Brain pericyte (primary cell): ENCODE results near the gene GTF2IRD1.
"Not testable (repeated sequence)": the region's sequence is repeated elsewhere in the genome, so short reads cannot be mapped to it uniquely, and the experiment has no call there.

Experiments used
- DNase-seq: peaks from one replicate; pipeline ENCODE4 v3.0.0-alpha.2; 2012; ENCODE audit warnings: low read depth, low spot score

Gene GTF2IRD1

GRCh38 chr7:74466196-74466813, 12.6 kb downstream of the GTF2IRD1 start:
- no peak for DNase-seq

- no peak for DNase-seq
Measured at GRCh38 chr7:74467876-74468275, 14.2 kb downstream of the GTF2IRD1 start.

- no peak for DNase-seq
Measured at GRCh38 chr7:74470504-74470903, 16.8 kb downstream of the GTF2IRD1 start.

GRCh38 chr7:74473116-74473515, 19.4 kb downstream of the GTF2IRD1 start:
- no peak for DNase-seq

GRCh38 chr7:74474271-74474865, 20.7 kb downstream of the GTF2IRD1 start:
- DNase-seq, result no peak

- no peak for DNase-seq
Measured at GRCh38 chr7:74475243-74475986, 21.7 kb downstream of the GTF2IRD1 start.

- DNase-seq, result no peak
Measured at GRCh38 chr7:74475987-74476350, 22.3 kb downstream of the GTF2IRD1 start.

- DNase-seq, result no peak
Measured at GRCh38 chr7:74476626-74477025, 22.9 kb downstream of the GTF2IRD1 start.

- no peak for DNase-seq
Measured at GRCh38 chr7:74478671-74479065, 25.0 kb downstream of the GTF2IRD1 start.

- DNase-seq, result no peak
Measured at GRCh38 chr7:74479066-74479781, 25.5 kb downstream of the GTF2IRD1 start.

- DNase-seq, result peak; percentile 64
Measured at GRCh38 chr7:74479961-74480829, 26.5 kb downstream of the GTF2IRD1 start.

GRCh38 chr7:74480861-74481417, 27.2 kb downstream of the GTF2IRD1 start:
- no peak for DNase-seq

- no peak for DNase-seq
Measured at GRCh38 chr7:74481458-74482196, 27.9 kb downstream of the GTF2IRD1 start.

- DNase-seq, result no peak
Measured at GRCh38 chr7:74482197-74482467, 28.4 kb downstream of the GTF2IRD1 start.

GRCh38 chr7:74482629-74483401, 29.1 kb downstream of the GTF2IRD1 start:
- DNase-seq, result peak; percentile 50

GRCh38 chr7:74483402-74484336, 30.0 kb downstream of the GTF2IRD1 start:
- no peak for DNase-seq

GRCh38 chr7:74485611-74486010, 31.9 kb downstream of the GTF2IRD1 start:
- DNase-seq, result no peak

GRCh38 chr7:74488518-74489030, 34.9 kb downstream of the GTF2IRD1 start:
- not testable (repeated sequence) for DNase-seq
